Hepatic stellate cell (primary cell): Measurements from ENCODE around the gene NSD1.
"Not testable (repeated sequence)": the region's sequence is repeated elsewhere in the genome, so short reads cannot be mapped to it uniquely, and the experiment has no call there.

Experiments used
- DNase-seq: peaks from one replicate; pipeline ENCODE4 v3.0.0; 2011; ENCODE audit warnings: low spot score

Gene NSD1

DNA sequence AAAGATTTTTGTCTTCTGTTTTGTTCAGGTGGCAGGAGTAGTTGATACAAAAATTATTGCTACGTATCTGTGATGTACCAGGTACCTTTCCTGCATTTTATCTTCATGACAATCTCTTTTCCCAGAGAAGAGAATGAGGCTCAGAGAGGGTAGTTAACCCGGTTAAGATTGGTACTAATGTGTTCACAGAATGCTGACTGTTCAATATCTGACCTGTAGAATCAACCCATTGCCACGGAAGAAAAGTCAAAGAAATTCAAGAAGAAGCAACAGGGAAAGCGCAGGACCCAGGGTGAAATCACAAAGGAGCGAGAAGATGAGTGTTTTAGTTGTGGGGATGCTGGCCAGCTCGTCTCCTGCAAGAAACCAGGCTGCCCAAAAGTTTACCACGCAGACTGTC, 158.2 kb downstream of the NSD1 start:
- no peak for DNase-seq

DNA sequence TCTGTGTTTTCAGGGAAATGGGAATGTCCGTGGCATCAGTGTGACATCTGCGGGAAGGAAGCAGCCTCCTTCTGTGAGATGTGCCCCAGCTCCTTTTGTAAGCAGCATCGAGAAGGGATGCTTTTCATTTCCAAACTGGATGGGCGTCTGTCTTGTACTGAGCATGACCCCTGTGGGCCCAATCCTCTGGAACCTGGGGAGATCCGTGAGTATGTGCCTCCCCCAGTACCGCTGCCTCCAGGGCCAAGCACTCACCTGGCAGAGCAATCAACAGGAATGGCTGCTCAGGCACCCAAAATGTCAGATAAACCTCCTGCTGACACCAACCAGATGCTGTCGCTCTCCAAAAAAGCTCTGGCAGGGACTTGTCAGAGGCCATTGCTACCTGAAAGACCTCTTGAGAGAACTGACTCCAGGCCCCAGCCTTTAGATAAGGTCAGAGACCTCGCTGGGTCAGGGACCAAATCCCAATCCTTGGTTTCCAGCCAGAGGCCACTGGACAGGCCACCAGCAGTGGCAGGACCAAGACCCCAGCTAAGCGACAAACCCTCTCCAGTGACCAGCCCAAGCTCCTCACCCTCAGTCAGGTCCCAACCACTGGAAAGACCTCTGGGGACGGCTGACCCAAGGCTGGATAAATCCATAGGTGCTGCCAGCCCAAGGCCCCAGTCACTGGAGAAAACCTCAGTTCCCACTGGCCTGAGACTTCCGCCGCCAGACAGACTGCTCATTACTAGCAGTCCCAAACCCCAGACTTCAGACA, 160.4 kb downstream of the NSD1 start:
- no peak for DNase-seq

DNA sequence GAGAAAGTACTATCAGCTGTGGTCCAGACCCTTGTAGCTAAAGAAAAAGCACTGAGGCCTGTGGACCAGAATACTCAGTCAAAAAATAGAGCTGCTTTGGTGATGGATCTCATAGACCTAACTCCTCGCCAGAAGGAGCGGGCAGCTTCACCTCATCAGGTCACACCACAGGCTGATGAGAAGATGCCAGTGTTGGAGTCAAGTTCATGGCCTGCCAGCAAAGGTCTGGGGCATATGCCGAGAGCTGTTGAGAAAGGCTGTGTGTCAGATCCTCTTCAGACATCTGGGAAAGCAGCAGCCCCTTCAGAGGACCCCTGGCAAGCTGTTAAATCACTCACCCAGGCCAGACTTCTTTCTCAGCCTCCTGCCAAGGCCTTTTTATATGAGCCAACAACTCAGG, 161.1 kb downstream of the NSD1 start:
- DNase-seq = no peak

- no peak for DNase-seq
Measured at GRCh38 chr5:177295924-177296323, 162.4 kb downstream of the NSD1 start.

DNA sequence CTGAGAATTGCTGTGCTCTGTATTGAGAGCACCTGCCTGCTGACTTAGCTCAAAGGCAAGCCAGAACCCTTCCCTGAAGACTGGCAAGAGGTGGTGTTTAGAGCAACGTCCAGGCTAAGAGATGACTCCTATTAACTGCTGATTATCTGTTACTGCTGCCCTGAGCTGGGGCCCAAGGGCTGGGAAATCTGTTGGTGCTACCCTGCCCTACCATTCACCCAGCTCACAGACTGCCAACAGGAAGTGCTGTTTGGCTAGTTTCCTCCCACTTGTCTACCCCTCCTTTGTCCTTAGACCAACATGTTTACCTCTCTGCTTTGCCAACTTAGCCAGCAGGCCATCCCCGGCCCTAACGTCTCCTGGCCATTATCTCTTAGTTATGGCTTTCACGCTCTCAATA, 163.0 kb downstream of the NSD1 start:
- DNase-seq = no peak

- no peak for DNase-seq
Measured at GRCh38 chr5:177297922-177298321, 164.3 kb downstream of the NSD1 start.

DNA sequence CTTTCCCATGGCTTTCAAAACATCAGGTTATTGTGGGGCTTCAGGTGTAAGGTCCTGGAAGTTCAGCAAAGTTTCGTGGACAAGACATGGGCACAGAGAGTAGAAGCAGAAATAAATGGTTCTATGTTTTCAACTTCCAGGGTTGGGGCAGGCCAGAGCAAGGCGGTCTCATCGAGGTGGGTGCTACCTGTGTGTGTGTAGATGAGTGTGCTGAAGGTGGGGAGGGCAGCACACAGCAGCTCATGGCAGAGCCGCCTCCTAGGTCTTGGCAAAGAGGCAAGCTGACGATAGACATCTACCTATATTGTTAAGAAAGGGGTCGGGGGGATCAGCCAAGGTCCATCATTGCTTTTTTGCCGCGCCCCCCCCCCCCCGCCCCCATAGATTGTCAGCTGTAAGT, 166.1 kb downstream of the NSD1 start:
- no peak for DNase-seq

- DNase-seq = peak; percentile 81
Measured at GRCh38 chr5:177300236-177300880, 166.8 kb downstream of the NSD1 start.

DNA sequence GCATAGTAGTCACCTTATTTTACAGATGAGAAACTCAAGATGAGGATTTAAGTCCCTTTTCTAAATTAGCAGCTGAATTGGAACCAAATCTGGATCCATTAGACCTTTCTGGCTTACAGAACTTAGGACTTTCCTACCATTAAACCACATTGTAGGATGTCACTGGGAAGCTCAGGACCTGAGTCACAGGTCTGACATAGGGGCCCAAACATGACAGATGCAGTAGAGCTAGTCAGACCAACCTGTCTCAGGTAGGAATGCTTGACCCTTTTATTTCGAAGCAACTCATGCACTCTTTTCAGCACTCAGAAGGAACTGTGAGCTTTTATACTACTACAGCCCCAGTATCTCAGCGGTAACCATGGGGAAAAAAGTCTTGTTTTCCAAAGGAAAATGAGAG, 167.4 kb downstream of the NSD1 start:
- DNase-seq = no peak

DNA sequence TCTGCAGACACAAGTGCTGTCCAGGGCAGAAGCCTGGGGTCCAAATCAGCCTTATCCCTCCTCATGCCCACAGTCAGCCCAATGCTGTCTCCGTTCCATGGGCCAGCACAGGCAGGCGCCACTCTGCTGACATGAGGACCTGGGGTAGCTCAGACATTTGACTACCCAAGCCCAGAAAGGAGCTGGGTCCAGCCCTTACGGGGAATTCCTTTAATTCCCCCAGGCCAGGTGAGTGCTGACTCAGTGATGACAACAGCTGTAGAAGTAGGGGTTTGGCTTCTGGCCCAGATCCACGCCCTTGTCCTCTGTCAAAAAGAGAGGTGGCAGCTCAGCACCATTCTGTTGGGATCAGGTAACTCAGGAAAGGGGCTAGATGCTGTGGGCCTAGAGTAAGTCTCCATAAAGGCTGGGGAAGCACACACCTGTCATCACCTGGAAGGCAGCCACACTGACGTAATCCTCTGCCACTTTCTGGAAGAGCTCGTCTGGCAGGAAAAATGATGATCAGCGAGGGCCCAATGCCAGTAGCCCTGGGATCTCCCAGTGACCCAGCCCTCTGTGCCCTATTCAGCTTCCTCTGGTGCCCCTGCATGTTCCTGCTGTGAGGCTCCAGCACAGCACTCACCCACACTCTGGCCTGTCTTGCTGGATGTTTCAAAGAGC, 168.1 kb downstream of the NSD1 start:
- DNase-seq = no peak

DNA sequence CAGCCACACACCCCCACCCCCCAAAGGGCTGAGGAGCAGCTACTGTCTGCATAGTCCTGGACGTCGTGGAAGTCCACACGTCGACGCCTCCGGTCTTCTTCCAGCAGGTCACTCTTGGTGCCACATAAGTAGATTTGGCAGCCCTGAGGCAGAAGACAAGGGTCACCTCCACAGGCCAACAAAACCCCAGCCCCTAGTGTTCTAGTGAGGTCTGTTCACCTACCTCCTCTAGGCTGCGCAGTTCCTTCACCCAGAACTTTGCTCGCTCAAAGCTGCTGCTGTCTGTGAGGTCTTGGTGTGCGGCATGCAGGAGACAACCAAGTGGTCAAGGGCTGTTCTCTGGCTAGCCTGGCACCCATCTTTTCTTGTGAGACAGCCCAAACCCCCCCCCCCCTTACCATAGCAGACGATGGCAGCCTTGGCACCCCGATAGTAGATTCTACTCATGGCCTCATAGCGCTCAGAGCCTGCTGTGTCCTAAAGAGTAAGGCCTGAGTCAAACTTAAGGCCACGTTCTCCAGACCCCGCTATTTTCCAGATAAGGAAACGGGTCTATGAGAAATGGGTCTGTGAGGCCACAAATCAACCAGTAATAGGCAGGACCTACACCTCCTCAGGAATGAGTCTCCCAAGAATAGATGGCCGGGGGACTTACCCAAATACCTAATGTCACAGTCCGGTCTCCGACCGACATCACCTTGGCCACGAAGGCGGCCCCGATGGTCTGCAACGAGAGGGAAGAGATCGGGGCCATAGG, 169.0 kb downstream of the NSD1 start:
- peak; percentile 37 for DNase-seq

GRCh38 chr5:177303121-177303924, 169.8 kb downstream of the NSD1 start, which contains the start of the genes PRELID1 and RAB24:
Gene PRELID1, plus strand, starts transcription at chr5:177303799. Its CDS starts 187 bp downstream, at chr5:177303986.
Gene RAB24, minus strand, starts transcription at chr5:177303719. Its CDS starts 431 bp downstream, at chr5:177303288.
- peak; percentile 89 for DNase-seq

DNA sequence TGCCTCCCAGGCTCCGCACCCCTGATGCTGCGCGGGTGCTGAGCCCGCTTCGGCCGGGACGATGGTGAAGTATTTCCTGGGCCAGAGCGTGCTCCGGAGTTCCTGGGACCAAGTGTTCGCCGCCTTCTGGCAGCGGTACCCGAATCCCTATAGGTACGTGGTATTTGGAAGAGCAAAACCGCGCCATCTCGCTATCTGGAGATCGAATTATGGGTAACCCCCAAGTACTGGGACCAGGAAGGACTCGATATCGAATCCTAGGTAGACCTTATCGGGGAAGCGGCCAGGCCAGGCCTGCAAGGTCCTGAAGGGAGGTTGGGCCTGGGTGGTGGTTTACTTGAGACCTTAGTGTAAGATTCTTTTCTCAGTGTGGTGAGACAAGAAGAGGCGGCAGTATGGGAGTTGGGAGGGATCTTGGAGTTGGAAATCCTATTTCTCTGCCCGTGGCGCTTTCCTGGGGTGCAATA, 170.4 kb downstream of the NSD1 start:
- DNase-seq = no peak

DNA sequence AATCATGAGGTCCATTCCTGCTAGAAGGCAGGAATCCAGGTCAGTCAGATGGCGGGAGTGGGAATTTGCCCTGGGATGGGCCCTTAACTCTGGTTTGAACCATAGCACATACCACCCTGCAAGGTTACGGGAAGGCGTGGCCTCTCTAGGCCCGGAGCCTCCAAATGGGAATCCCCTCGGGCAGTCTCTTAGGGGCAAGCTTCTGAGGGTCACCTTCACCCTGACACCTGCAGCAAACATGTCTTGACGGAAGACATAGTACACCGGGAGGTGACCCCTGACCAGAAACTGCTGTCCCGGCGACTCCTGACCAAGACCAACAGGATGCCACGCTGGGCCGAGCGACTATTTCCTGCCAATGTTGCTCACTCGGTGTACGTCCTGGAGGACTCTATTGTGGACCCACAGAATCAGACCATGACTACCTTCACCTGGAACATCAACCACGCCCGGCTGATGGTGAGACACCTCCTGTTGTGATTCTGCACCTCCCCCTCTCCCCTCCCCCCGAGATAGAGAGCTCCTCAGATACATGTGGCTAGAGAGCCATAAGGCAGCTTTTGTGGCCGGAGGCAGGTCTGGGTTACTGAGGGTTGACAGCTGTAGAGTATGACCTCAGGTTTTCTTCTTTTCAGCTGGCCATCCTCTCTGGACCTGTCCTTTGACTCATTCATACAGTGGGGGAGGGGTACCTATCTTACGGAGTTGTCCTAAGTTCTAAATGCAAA, 171.0 kb downstream of the NSD1 start:
- no peak for DNase-seq

DNA sequence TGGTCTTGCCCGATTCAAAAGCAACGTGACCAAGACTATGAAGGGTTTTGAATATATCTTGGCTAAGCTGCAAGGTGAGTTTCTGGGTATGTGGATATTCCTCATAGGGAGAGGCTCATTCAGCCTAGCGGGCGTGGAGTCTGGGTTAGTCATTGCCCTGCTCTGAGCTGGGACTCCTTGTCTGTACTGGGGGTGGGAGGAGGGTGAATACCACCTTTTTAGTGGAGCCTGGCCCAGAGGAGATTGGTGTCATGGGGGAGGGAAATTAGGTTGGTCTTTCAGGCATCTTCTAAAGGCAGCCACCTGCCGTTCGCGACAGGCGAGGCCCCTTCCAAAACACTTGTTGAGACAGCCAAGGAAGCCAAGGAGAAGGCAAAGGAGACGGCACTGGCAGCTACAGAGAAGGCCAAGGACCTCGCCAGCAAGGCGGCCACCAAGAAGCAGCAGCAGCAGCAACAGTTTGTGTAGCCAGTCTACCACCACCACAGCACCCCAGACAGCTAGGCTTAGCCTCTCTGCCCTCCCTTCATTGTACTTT, 172.6 kb downstream of the NSD1 start:
- not testable (repeated sequence) for DNase-seq

DNA sequence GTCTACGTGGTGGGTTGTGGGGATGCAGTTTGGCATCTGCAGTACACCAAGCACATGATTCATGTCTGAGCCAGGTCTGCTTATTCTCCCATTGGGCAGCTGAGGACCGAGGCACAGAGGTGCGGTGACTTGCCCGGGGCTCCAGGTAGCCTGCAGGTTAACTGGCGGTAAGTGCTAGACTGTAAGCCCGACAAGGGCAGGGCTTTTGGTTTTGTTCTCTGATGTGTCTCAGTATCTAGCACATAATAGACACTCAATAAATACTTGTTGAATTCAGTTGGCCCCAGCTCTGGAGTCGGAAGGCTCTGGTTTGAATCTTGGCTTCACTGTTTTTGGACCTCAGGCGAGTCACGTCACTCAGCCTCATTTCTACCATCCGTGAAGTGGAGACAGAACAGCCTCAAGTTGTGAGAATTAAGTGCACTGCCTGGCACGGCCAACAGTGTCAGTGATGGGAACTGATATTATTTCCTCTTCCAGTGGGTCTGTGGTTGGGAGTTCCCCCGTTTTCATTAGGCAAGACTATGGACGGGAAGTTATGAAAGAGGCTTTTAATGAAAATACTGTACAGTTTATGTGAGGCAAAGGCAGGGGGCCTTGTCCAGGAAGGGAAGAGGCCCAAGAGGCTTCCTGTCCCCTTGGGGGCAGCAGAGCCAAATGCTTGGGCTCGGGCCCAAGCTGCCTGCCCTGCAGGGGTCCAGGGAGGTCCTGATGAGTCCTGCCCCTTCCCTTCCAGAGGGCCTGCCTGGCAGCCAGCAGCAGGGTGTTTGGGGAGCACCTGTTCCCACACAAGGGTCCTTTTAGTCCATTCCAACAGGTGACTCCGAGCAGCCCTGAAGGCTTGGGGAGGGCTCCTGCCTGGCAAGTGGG, 173.3 kb downstream of the NSD1 start:
- DNase-seq = no peak

GRCh38 chr5:177307544-177308363, 174.2 kb downstream of the NSD1 start:
- no peak for DNase-seq

DNA sequence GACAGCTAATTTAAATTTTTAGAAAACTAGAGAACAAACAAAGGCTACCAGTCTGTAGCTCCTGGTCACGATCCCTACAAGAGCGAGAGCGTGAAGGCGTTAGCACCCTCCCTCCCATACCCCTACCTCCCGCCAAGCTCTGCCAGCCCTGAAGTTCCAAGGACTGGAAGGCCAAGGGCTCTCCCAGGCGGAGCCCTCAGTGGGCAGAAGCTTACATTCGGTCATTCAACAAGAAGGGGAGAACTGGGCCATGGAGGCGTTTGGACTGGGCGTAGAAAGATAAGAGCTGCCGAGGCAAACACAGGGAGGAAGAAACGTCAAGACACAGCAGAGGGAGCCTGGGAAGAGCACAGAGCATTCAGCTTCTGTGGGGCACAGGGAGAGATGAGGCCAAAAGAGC, 175.2 kb downstream of the NSD1 start:
- no peak for DNase-seq
